Endothelial cell of umbilical vein (primary cell): ENCODE data around the gene ABCF1. TPM values are rescaled to one million over a fixed set of nuclear protein-coding genes. Genes with fewer than 3 reads are reported as not detected.

Source experiments
- BruUV-seq: library from RNA; stranded (reverse); fragments of 400-500 nt; replicated peaks from 2 replicates; lab custom pipeline; 2021; lab: Mats Ljungman, UMichigan
- CTCF ChIA-PET: fragments of 300-600, 350-600 bp; sonication (Branson Sonifier 250); formaldehyde crosslinking; loops from one replicate; lab custom pipeline; 2021; ENCODE audit warnings: antibody characterized with exemption, inconsistent platforms; lab: Charles Lee
- POLR2A ChIA-PET: fragments of 300-600, 350-600 bp; sonication (Branson Sonifier 250); formaldehyde crosslinking; loops from one replicate; lab custom pipeline; 2021; ENCODE audit warnings: antibody characterized with exemption, inconsistent platforms; lab: Charles Lee
- DNase-seq: peaks from one replicate; pipeline ENCODE4 v3.0.0-alpha.2; 2011; ENCODE audit warnings: low read depth, low spot score
- FAIRE-seq: peaks from 2 replicates; lab custom pipeline; 2011; peaks lifted over from hg19 to GRCh38; lab: Jason Lieb, UNC
- H2AFZ ChIP-seq: 2 replicates; pipeline ENCODE4 v1.6.0; 2012; ENCODE audit warnings: low read depth, low read length, control low read depth, inconsistent platforms
- H3K27ac ChIP-seq: 2 replicates; pipeline ENCODE4 v1.5.1; 2011; ENCODE audit warnings: low read depth, mild to moderate bottlenecking, control low read depth, low read length, moderate library complexity; ENCODE audit not compliant: insufficient read depth
- H3K27me3 ChIP-seq, 2 experiments: 2 replicates each; pipeline versions ENCODE4 v1.6.0 to v1.6.1; 2011; ENCODE audit warnings: low read length in 2 of 2, mixed read lengths in 1 of 2; ENCODE audit not compliant: control insufficient read depth in 2 of 2, insufficient read depth in 2 of 2
- H3K36me3 ChIP-seq, 2 experiments: 2 replicates in 1 of 2; 3 replicates in 1 of 2; pipeline ENCODE4 v1.5.1; 2011; ENCODE audit warnings: low read length in 2 of 2, mild to moderate bottlenecking in 1 of 2, moderate library complexity in 1 of 2; ENCODE audit not compliant: control insufficient read depth in 2 of 2, insufficient read depth in 2 of 2; ENCODE audit errors: extremely low read depth in 1 of 2
- H3K4me1 ChIP-seq: 3 replicates; pipeline ENCODE4 v1.5.1; 2011; ENCODE audit warnings: mild to moderate bottlenecking, low read length; ENCODE audit not compliant: control insufficient read depth, insufficient read depth; ENCODE audit errors: extremely low read depth
- H3K4me2 ChIP-seq: 2 replicates; pipeline ENCODE4 v1.6.1; 2011; ENCODE audit warnings: low read length, control low read depth, mixed read lengths; ENCODE audit not compliant: insufficient read depth
- H3K4me3 ChIP-seq, 3 experiments: fragments of 200-600 bp in 1 of 3; sonication (generic), shearing (Covaris generic) in 1 of 3; replicated peaks in 1 of 3; 2 replicates each; pipeline ENCODE4 v1.5.1; 2011 to 2016; ENCODE audit warnings: control low read depth in 3 of 3, low read length in 3 of 3, mild to moderate bottlenecking in 2 of 3, inconsistent platforms in 1 of 3, low read depth in 1 of 3, moderate library complexity in 1 of 3; ENCODE audit not compliant: insufficient read depth in 1 of 3
- H3K79me2 ChIP-seq: 2 replicates; pipeline ENCODE4 v1.6.0; 2012; ENCODE audit warnings: low read length, inconsistent platforms; ENCODE audit not compliant: control insufficient read depth, insufficient read depth
- H3K9ac ChIP-seq: replicated peaks from 2 replicates; pipeline ENCODE3; 2011; ENCODE audit warnings: low read length, control low read depth; ENCODE audit not compliant: insufficient read depth; ENCODE audit errors: extremely low read depth
- H3K9me1 ChIP-seq: replicated peaks from 3 replicates; pipeline ENCODE4 v1.6.0; 2011; ENCODE audit warnings: mild to moderate bottlenecking, low read length; ENCODE audit not compliant: control insufficient read depth, insufficient read depth; ENCODE audit errors: extremely low read depth
- H3K9me3 ChIP-seq: replicated peaks from 2 replicates; pipeline ENCODE4 v1.5.1; 2012; ENCODE audit warnings: low read length, inconsistent platforms; ENCODE audit not compliant: control insufficient read depth, insufficient read depth
- H4K20me1 ChIP-seq: replicated peaks from 2 replicates; pipeline ENCODE3; 2011; ENCODE audit warnings: mild to moderate bottlenecking, low read length; ENCODE audit not compliant: control insufficient read depth, insufficient read depth; ENCODE audit errors: extremely low read depth
- EZH2 ChIP-seq: IDR thresholded peaks from 2 replicates; pipeline ENCODE4 v1.6.1; 2012; ENCODE audit warnings: borderline replicate concordance, low read depth, mild to moderate bottlenecking, moderate library complexity, low read length, inconsistent platforms; ENCODE audit not compliant: severe bottlenecking
- FOS ChIP-seq: IDR thresholded peaks from 2 replicates; pipeline ENCODE4 v1.6.1; 2011; ENCODE audit warnings: mild to moderate bottlenecking, low read length, moderate library complexity, borderline replicate concordance; ENCODE audit not compliant: insufficient read depth
- GATA2 ChIP-seq: IDR thresholded peaks from 2 replicates; pipeline ENCODE4 v1.7.0; 2011; ENCODE audit warnings: low read depth, mild to moderate bottlenecking, moderate library complexity, mixed read lengths, low read length; ENCODE audit not compliant: insufficient read length, insufficient read depth
- JUN ChIP-seq: IDR thresholded peaks from 2 replicates; pipeline ENCODE4 v1.6.1; 2011; ENCODE audit warnings: borderline replicate concordance, low read depth; ENCODE audit not compliant: insufficient read length, insufficient read depth
- MAX ChIP-seq: IDR thresholded peaks from 2 replicates; pipeline ENCODE4 v1.6.1; 2011; ENCODE audit not compliant: insufficient read depth, insufficient read length
- MYC ChIP-seq: IDR thresholded peaks from one replicate; pipeline ENCODE4 v1.6.1; 2011; ENCODE audit warnings: mild to moderate bottlenecking, low read depth, low read length
- POLR2A ChIP-seq: IDR thresholded peaks from 2 replicates; pipeline ENCODE4 v1.6.1; 2012; ENCODE audit warnings: low read depth, mild to moderate bottlenecking, control low read depth, low read length
- POLR2AphosphoS5 ChIP-seq: IDR thresholded peaks from 2 replicates; pipeline ENCODE4 v1.6.1; 2012; ENCODE audit warnings: low read depth, mild to moderate bottlenecking, control low read depth, low read length, moderate library complexity; ENCODE audit not compliant: insufficient read depth
- dilution Hi-C: fragments of 300-500 bp; cut with MboI; formaldehyde crosslinking; loops from one replicate; pipeline ENCODE4 v1.15.0; 2019; ENCODE audit warnings: low sequenced_read_pairs; ENCODE audit not compliant: extremely low pct_ligation_motif_present
- intact Hi-C: fragments of 100-400 bp; cut with micrococcal nuclease; formaldehyde crosslinking; loops from one replicate; pipeline ENCODE4 v1.10.0; 2022
- polyA plus RNA-seq, 4 experiments: library from polyadenylated mRNA; depleted of rRNA in 3 of 4; stranded (reverse) in 3 of 4; unstranded in 1 of 4; fragments of >200 nt; gene quantifications; 2 replicates each; pipeline versions ENCODE4 v1.2.1 to v1.2.3, GENCODE V29; 2011 to 2012; ENCODE audit warnings: missing spikeins in 1 of 4
- total RNA-seq: library from RNA; stranded (reverse); gene quantifications from 2 replicates; pipeline ENCODE4 v1.2.3, GENCODE V29; 2021
- TF ChIP-seq, protein P1 (sequence below), 2 donors: IDR thresholded peaks; 1 replicate in 1 of 2; 2 replicates in 1 of 2; pipeline ENCODE4 v1.5.1; 2011; ENCODE audit warnings: low read length in 2 of 2, mild to moderate bottlenecking in 2 of 2, moderate library complexity in 2 of 2, control low read depth in 1 of 2, inconsistent platforms in 1 of 2, low read depth in 1 of 2; ENCODE audit not compliant: insufficient read depth in 1 of 2; ENCODE audit errors: extremely low read depth in 1 of 2

Gene ABCF1
- total and polyA plus RNA-seq, 2 donors (not counting 3 experiments of a cell fraction or from before 2014, with no cell fraction given): 34.0 to 60.3 TPM

GRCh38 chr6:30591008-30591407 lies 19.8 kb downstream of the ABCF1 start:
- Histone ChIP-seq H4K20me1 (no peaks in the 10 kb centered on the region), H3K27me3 (no peaks in the 10 kb centered on the region), H3K9me3 (no peaks in the 10 kb centered on the region), H3K36me3 (peaks cover 23 to 27% of the 10 kb centered on the region in 2 experiments), H2AFZ (no peak overlapping the region), H3K9ac (no peak overlapping the region), H3K4me3 (no peak overlapping the region), H3K27ac (no peak overlapping the region), H3K9me1 (no peaks in the 10 kb centered on the region), H3K79me2 (peaks cover 7% of the 10 kb centered on the region), H3K4me2 (no peak overlapping the region), H3K4me1 (peaks cover 2% of the 10 kb centered on the region)
- ChIA-PET CTCF (interaction anchor here (1.4 to 2.2 kb wide), 4 partner anchors 47 to 140 kb away, joined by 4 to 13 read pairs (median 10); no protein-coding TSS in a partner anchor), POLR2A (no interaction called here)
- TF ChIP-seq MYC: no peak
- TF ChIP-seq FOS: no peak
- TF ChIP-seq POLR2AphosphoS5: no peak
- TF ChIP-seq JUN: no peak
- TF ChIP-seq EZH2: no peak
- TF ChIP-seq POLR2A: no peak
- TF ChIP-seq, protein P1, sequence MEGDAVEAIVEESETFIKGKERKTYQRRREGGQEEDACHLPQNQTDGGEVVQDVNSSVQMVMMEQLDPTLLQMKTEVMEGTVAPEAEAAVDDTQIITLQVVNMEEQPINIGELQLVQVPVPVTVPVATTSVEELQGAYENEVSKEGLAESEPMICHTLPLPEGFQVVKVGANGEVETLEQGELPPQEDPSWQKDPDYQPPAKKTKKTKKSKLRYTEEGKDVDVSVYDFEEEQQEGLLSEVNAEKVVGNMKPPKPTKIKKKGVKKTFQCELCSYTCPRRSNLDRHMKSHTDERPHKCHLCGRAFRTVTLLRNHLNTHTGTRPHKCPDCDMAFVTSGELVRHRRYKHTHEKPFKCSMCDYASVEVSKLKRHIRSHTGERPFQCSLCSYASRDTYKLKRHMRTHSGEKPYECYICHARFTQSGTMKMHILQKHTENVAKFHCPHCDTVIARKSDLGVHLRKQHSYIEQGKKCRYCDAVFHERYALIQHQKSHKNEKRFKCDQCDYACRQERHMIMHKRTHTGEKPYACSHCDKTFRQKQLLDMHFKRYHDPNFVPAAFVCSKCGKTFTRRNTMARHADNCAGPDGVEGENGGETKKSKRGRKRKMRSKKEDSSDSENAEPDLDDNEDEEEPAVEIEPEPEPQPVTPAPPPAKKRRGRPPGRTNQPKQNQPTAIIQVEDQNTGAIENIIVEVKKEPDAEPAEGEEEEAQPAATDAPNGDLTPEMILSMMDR (IDR thresholded peaks at IDR 0.05; ENCODE audit: extremely low read depth in 1 of 2, insufficient read depth in 1 of 2, low read depth in 1 of 2, low read length in 2 of 2): no peak
- TF ChIP-seq MAX: no peak
- no peak for TF ChIP-seq GATA2
- intact Hi-C loops (no loop called here), dilution Hi-C loops (no loop called here)
- DNase-seq (peak; percentile 49), FAIRE-seq (no peak)
- BruUV-seq: no TSS peak
